HCT116 (cell line): ENCODE measurements around the gene GMCL1. TPM values are rescaled to one million over a fixed set of nuclear protein-coding genes. Genes with fewer than 3 reads are reported as not detected.

Source experiments
- ATAC-seq: fragments of 200-7000 bp; cut with Tn5 transposase; 2 replicates; pipeline ENCODE4 v1.9.1; 2020; ENCODE audit warnings: mild to moderate bottlenecking, moderate library complexity
- BruUV-seq: library from RNA; stranded (reverse); fragments of 400-500 nt; replicated peaks from 2 replicates; lab custom pipeline; 2021; lab: Mats Ljungman, UMichigan
- CTCF ChIA-PET: fragments of 300-600 bp; sonication (Branson Sonifier 250); formaldehyde crosslinking; loops from one replicate; lab custom pipeline; 2021; ENCODE audit warnings: antibody characterized with exemption; lab: Charles Lee
- POLR2A ChIA-PET: fragments of 300-600, 350-600 bp; sonication (Branson Sonifier 250); formaldehyde crosslinking; loops from one replicate; lab custom pipeline; 2021; ENCODE audit warnings: antibody characterized with exemption; lab: Charles Lee
- RAD21 ChIA-PET, 2 experiments: fragments of 300-600 bp; sonication (Branson Sonifier 250); formaldehyde crosslinking; loops; one replicate each; lab custom pipeline; 2023; ENCODE audit warnings: low total read pairs in 2 of 2; ENCODE audit not compliant: uncharacterized antibody in 2 of 2, unreplicated experiment in 2 of 2, low non-redundant PET in 1 of 2; lab: Charles Lee
- DNase-seq: peaks from one replicate; pipeline ENCODE4 v3.0.0-alpha.2; 2010; ENCODE audit warnings: low read depth, low spot score
- H2AFZ ChIP-seq: fragments of 200-600 bp; shearing (Covaris generic), sonication (generic); 2 replicates; pipeline ENCODE4 v1.6.1; 2017; ENCODE audit warnings: low read depth, mixed run types, mixed read lengths, antibody characterized with exemption, low read length; ENCODE audit not compliant: poor library complexity, severe bottlenecking
- H3K27ac ChIP-seq: 2 replicates; pipeline ENCODE4 v1.5.1; 2012; ENCODE audit warnings: low read depth, low read length
- H3K27me3 ChIP-seq: fragments of 200-600 bp; sonication (generic); 2 replicates; pipeline ENCODE4 v1.6.1; 2016; ENCODE audit warnings: mixed run types, low read length, mixed read lengths; ENCODE audit not compliant: insufficient read depth
- H3K36me3 ChIP-seq, 2 experiments: fragments of 200-500 bp in 1 of 2; fragments of 200-600 bp in 1 of 2; sonication (Bioruptor generic) in 1 of 2; sonication (generic) in 1 of 2; 2 replicates each; pipeline versions ENCODE4 v1.5.1 to v1.6.1; 2014 to 2016; ENCODE audit warnings: low read length in 2 of 2, inconsistent platforms in 1 of 2, mixed read lengths in 1 of 2, mixed run types in 1 of 2; ENCODE audit not compliant: insufficient read depth in 2 of 2, control insufficient read depth in 1 of 2
- H3K4me1 ChIP-seq, 2 experiments: fragments of 200-600 bp in 1 of 2; sonication (generic) in 1 of 2; 2 replicates each; pipeline versions ENCODE4 v1.5.1 to v1.6.1; 2012 to 2017; ENCODE audit warnings: low read length in 2 of 2, inconsistent platforms in 1 of 2, mild to moderate bottlenecking in 1 of 2, mixed read lengths in 1 of 2, mixed run types in 1 of 2, moderate library complexity in 1 of 2; ENCODE audit not compliant: insufficient read depth in 2 of 2, control insufficient read depth in 1 of 2
- H3K4me2 ChIP-seq: fragments of 200-600 bp; sonication (generic); 2 replicates; pipeline ENCODE4 v1.6.1; 2017; ENCODE audit warnings: mixed run types, low read length, mixed read lengths
- H3K4me3 ChIP-seq, 2 experiments: fragments of 200-600 bp in 1 of 2; sonication (generic) in 1 of 2; replicated peaks in 1 of 2; 2 replicates each; pipeline ENCODE4 v1.5.1; 2011 to 2016; ENCODE audit warnings: low read length in 2 of 2, control low read depth in 1 of 2, low read depth in 1 of 2, mild to moderate bottlenecking in 1 of 2, mixed read lengths in 1 of 2, mixed run types in 1 of 2
- H3K79me2 ChIP-seq: fragments of 200-600 bp; sonication (generic); 2 replicates; pipeline ENCODE4 v1.6.1; 2017; ENCODE audit warnings: mild to moderate bottlenecking, mixed run types, low read length, moderate library complexity, mixed read lengths; ENCODE audit not compliant: insufficient read depth
- H3K9ac ChIP-seq: fragments of 200-600 bp; sonication (generic); 2 replicates; pipeline ENCODE4 v1.6.1; 2016; ENCODE audit warnings: low read length, mixed read lengths
- H3K9me2 ChIP-seq: fragments of 200-600 bp; sonication (generic), shearing (Covaris generic); 2 replicates; pipeline ENCODE4 v1.6.1; 2017; ENCODE audit warnings: mixed run types, mild to moderate bottlenecking, moderate library complexity; ENCODE audit not compliant: insufficient read depth
- H3K9me3 ChIP-seq, 2 experiments: fragments of 200-500 bp in 1 of 2; fragments of 200-600 bp in 1 of 2; sonication (Bioruptor generic) in 1 of 2; sonication (generic) in 1 of 2; 2 replicates each; pipeline ENCODE4 v1.6.1; 2014 to 2017; ENCODE audit warnings: low read length in 2 of 2, mixed read lengths in 2 of 2, inconsistent platforms in 1 of 2, low read depth in 1 of 2, mild to moderate bottlenecking in 1 of 2, mixed run types in 1 of 2, moderate library complexity in 1 of 2; ENCODE audit not compliant: control insufficient read depth in 1 of 2, insufficient read depth in 1 of 2
- H4K20me1 ChIP-seq: fragments of 200-600 bp; sonication (generic), shearing (Covaris generic); 2 replicates; pipeline ENCODE4 v1.6.1; 2017; ENCODE audit warnings: mixed run types, mild to moderate bottlenecking, moderate library complexity; ENCODE audit not compliant: insufficient read depth
- CBX3 ChIP-seq: IDR thresholded peaks from 2 replicates; pipeline ENCODE4 v1.6.1; 2012; ENCODE audit warnings: low read depth
- EGR1 ChIP-seq: IDR thresholded peaks from 2 replicates; pipeline ENCODE4 v1.6.1; 2012; ENCODE audit warnings: low read depth
- ELF1 ChIP-seq: IDR thresholded peaks from 2 replicates; pipeline ENCODE4 v1.6.1; 2012; ENCODE audit warnings: low read depth, borderline replicate concordance
- POLR2A ChIP-seq: IDR thresholded peaks from 2 replicates; pipeline ENCODE4 v1.7.0; 2011; ENCODE audit warnings: borderline replicate concordance; ENCODE audit not compliant: insufficient read depth, insufficient read length; ENCODE audit errors: extremely low read depth
- SP1 ChIP-seq: IDR thresholded peaks from 2 replicates; pipeline ENCODE4 v1.6.1; 2012; ENCODE audit warnings: low read depth
- SRF ChIP-seq: IDR thresholded peaks from 2 replicates; pipeline ENCODE4 v1.6.1; 2012; ENCODE audit warnings: low read depth
- TCF7L2 ChIP-seq: IDR thresholded peaks from 2 replicates; pipeline ENCODE4 v1.7.0; 2011; ENCODE audit warnings: borderline replicate concordance, inconsistent platforms; ENCODE audit not compliant: insufficient read depth, insufficient read length; ENCODE audit errors: extremely low read depth
- intact Hi-C: fragments of 100-400 bp; cut with micrococcal nuclease; formaldehyde crosslinking; loops from 2 replicates; pipeline ENCODE4 v1.10.0; 2022
- total RNA-seq: library from RNA; stranded (reverse); gene quantifications from one replicate; pipeline ENCODE4 v1.2.1, GENCODE V29; 2021; ENCODE audit not compliant: unreplicated experiment
- TF ChIP-seq, protein P1 (sequence below): IDR thresholded peaks from 2 replicates; pipeline ENCODE4 v1.6.1; 2011; ENCODE audit warnings: mild to moderate bottlenecking, low read length, moderate library complexity; ENCODE audit not compliant: insufficient replicate concordance; ENCODE audit errors: extremely low read depth
- TF ChIP-seq, protein P2 (sequence below): IDR thresholded peaks from 2 replicates; pipeline ENCODE4 v1.6.1; 2012; ENCODE audit warnings: low read depth

Gene GMCL1
- total RNA-seq, 1 experiment from 2014 or later, result 16.7 TPM

DNA sequence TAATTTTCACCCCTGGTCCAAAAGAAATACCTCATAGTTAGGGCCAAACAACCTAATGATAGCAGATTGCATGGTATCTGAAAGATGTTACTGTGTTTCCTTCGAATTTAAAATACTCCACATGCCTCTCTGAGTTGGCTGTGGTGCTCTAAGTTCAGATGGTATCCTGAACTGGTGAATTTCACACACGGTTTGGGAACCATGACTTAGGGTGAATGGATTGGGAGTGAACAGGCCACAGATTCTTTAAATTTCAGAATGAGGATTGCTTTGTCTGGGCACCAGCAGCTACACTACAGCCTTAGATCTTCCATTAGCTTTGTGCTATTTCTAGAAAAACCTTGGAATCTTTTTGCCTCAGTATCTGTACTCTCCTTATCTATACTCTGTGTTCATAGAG, 6.2 kb downstream of the GMCL1 start:
- Histone ChIP-seq H2AFZ (no peak overlapping the region), H3K9me2 (no peaks in the 10 kb centered on the region), H3K9ac (no peak overlapping the region), H3K4me2 (no peak overlapping the region), H3K27ac (no peak overlapping the region), H3K9me3 (no peaks in the 10 kb centered on the region), H3K27me3 (no peaks in the 10 kb centered on the region), H3K4me3 (no peak overlapping the region), H3K4me1 (peaks cover 4 to 7% of the 10 kb centered on the region in 2 experiments; a peak in 3 of 4 replicates), H3K79me2 (peaks cover 54% of the 10 kb centered on the region), H3K36me3 (peaks cover 0 to 3% of the 10 kb centered on the region in 2 experiments; a peak in 2 of 4 replicates), H4K20me1 (no peaks in the 10 kb centered on the region)
- ChIA-PET CTCF (no interaction called here), RAD21 (no interaction called here), POLR2A (no interaction called here)
- TF ChIP-seq SRF (no peak), POLR2A (no peak), CBX3 (no peak), ELF1 (no peak), TCF7L2 (no peak), SP1 (no peak), EGR1 (no peak)
- TF ChIP-seq, protein P1, sequence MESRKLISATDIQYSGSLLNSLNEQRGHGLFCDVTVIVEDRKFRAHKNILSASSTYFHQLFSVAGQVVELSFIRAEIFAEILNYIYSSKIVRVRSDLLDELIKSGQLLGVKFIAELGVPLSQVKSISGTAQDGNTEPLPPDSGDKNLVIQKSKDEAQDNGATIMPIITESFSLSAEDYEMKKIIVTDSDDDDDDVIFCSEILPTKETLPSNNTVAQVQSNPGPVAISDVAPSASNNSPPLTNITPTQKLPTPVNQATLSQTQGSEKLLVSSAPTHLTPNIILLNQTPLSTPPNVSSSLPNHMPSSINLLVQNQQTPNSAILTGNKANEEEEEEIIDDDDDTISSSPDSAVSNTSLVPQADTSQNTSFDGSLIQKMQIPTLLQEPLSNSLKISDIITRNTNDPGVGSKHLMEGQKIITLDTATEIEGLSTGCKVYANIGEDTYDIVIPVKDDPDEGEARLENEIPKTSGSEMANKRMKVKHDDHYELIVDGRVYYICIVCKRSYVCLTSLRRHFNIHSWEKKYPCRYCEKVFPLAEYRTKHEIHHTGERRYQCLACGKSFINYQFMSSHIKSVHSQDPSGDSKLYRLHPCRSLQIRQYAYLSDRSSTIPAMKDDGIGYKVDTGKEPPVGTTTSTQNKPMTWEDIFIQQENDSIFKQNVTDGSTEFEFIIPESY, result no peak
- TF ChIP-seq, protein P2, sequence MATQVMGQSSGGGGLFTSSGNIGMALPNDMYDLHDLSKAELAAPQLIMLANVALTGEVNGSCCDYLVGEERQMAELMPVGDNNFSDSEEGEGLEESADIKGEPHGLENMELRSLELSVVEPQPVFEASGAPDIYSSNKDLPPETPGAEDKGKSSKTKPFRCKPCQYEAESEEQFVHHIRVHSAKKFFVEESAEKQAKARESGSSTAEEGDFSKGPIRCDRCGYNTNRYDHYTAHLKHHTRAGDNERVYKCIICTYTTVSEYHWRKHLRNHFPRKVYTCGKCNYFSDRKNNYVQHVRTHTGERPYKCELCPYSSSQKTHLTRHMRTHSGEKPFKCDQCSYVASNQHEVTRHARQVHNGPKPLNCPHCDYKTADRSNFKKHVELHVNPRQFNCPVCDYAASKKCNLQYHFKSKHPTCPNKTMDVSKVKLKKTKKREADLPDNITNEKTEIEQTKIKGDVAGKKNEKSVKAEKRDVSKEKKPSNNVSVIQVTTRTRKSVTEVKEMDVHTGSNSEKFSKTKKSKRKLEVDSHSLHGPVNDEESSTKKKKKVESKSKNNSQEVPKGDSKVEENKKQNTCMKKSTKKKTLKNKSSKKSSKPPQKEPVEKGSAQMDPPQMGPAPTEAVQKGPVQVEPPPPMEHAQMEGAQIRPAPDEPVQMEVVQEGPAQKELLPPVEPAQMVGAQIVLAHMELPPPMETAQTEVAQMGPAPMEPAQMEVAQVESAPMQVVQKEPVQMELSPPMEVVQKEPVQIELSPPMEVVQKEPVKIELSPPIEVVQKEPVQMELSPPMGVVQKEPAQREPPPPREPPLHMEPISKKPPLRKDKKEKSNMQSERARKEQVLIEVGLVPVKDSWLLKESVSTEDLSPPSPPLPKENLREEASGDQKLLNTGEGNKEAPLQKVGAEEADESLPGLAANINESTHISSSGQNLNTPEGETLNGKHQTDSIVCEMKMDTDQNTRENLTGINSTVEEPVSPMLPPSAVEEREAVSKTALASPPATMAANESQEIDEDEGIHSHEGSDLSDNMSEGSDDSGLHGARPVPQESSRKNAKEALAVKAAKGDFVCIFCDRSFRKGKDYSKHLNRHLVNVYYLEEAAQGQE, result no peak
- ATAC-seq (no peak), DNase-seq (no peak)
- intact Hi-C loops, result no loop called here
- BruUV-seq, result no TSS peak
